Ammon's horn (tissue), 1 donor: ENCODE measurements around the gene RMND1.
"Not testable (repeated sequence)": the region's sequence is repeated elsewhere in the genome, so short reads cannot be mapped to it uniquely, and the experiment has no call there.

Experiments used
- DNase-seq: peaks from one replicate; pipeline ENCODE4 v3.0.0-alpha.2; 2016; ENCODE audit warnings: low spot score

The RMND1 gene

DNA sequence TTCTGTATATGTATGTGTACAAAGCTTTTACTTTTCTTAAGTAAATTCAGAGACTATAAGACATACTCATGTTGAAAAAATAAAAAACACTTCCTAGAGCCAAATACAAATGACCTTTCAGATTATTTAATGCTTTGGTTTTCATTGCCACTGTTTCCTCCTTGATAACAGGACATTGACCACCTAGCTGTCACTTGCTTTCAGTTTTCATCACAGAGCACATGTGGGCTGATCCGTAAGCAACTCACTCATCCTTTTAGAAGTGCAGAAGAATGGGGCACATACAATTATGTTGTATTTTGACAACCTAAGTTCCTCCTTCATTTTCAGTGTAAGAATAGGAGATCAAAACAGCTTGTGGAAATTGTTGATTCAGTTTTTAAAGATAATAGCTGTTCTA lies 66.7 kb downstream of the RMND1 start:
- no peak for DNase-seq

DNA sequence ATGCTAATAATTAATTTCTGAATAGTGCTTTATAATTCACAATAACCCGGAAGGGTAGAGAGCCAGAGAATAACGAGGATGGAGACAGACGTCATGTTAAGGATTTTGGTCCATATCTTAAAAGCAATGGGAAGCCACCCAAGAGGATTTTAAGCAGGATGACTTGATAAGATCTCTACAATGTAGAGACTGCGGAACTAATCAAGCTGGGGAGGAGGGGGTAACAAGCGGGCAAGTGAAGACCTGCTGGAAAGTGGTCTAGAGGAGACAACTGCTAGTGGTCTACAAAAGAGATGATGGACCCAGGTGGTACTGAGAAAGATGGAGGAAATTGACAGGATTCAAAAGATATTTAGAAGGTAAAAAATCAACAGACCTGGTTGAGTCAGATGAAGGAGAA lies 67.8 kb downstream of the RMND1 start:
- no peak for DNase-seq

DNA sequence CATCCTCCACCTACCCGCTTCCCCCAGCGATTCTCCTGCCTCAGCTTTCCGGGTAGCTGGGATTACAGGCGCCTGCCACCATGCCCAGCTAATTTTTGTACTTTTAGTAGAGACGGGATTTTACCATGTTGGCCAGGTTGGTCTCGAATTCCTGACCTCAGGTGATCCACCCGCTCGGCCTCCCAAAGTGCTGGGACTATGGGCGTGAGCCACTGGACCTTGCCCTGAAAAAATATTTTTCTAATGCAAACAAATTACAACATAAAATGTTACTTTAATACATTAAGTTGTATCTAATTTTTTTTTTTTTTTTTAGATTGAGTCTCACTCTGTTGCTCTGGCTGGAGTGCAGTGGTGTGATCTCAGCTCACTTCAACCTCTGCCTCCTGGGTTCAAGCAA lies 69.3 kb downstream of the RMND1 start:
- not testable (repeated sequence) for DNase-seq

DNA sequence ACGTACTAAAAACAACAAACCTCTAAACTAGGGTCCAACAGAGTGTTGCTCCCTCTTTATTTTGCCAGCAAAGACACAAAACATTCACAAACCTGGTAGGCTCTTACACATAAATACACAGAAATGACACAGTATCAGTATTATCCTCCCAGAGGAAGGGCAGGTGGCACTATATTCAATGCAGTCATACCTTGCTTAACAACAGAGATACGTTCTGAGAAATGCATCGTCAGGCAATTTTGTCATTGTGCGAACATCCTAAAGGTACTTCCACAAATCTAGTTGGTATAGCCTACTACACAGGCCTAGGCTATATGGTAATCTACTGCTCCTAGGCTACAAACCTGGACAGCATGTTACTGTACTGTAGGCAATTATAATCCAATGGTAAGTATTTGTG lies 70.2 kb downstream of the RMND1 start:
- no peak for DNase-seq

DNA sequence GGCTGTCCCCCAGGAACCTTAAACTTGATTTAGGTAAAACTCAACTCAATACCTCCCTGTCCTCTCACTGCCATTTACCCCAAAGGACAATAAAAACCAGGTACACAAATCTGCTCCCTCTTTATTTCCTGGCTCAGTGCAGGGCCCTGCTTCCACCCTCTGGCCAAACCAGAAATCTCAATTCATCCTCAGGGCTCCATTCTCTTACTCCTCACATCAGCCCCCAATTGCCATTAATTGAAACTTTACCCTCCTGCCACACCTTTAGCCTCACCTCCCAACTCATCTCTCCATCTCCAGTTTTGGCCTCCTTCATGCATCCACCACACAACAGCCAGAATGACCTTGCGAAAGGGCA lies 71.1 kb downstream of the RMND1 start:
- DNase-seq = no peak

DNA sequence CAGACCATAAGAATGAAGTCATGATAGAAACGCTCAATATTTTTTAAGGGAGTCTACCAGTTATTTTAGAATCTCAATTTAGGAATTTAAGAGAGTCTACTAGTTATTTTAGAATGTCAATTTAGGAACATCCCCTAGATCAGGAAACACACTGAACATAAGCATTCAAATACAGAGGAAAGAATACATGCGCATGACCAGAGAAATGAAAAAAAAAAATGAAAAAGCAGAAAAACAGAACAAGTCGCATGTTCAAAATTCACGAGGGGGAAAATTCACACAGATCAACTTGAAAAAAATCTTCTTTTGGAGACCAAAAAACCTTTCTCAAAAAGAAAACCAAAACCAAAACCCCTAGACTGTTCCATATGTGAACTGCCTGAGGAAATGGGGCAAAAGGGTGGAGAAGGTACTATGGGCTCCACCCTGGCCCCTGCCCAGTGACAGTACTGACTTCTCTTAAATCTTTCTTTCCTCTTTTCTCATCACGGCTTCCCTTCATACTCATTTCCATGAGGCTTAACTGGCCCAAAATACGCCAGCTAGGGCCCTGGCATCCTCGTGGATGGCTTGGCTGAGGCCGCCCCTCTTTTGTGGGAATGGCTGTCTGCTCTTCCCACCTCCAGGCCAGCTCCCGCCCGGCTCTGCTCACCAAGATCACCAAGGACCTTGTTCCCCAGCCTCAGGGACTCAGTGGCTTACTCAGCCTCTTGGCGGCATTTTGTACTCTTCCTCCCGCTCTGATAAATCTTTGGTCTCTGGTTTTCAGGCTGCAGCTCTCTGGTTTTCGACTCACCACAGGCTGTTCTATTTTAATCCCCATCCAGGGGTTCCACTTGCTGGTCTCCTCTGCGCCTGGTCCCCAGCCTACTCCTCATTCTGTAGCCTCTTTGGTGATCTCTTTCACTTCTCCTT lies 71.7 kb downstream of the RMND1 start:
- peak; percentile 27 for DNase-seq

DNA sequence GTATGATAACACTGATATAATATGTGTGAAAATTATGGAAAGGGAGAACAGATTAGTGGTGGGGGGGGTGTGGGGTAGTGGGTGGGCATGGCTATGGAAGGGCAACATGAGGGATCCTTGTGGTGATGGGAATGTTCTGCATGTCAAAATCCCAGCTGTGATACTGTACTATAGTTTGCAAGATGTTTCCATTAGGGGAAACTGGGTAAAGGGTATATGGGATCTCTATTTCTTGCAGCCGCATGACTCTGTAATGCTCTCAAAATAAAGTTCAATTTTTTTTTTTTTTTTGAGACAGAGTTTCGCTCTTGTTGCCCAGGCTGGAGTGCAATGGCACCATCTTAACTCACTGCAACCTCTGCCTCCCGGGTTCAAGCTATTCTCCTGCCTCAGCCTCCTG lies 74.8 kb downstream of the RMND1 start:
- no peak for DNase-seq

DNA sequence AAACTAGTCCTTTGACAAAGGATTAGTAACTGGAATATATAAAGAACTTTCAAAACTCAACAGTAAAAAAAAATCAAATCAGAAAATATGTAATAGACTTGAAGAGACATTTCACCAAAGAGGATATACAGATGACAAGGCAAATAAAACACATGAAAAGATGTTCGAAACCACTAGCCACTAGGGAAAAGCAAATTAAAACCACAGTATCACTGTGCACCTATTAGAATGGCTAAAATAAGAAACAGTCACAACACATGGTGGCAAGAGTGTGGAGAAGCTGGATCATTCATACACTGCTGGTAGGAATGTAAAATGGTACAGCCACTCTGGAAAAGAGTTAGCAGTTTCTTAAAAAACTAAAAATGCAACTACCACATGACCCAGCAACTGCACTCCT lies 75.5 kb downstream of the RMND1 start:
- DNase-seq = no peak

DNA sequence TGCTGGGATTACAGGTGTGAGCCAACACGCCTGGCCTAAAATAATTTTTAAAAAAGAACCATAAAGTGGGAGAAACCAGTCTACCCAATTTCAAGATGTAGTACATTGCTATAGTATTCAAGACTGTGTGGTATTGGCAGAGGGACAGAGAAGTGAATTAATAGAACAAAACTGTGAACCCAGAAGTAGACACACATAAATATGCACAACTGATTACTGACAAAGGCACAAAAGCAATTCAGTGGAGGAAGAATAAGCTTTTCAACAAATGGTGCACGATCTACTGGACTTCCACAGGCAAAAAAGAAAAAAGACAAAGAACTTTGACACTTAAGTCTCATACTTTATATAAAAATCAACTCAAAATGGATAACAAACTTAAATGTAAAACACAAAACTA lies 76.1 kb downstream of the RMND1 start:
- DNase-seq = no peak

DNA sequence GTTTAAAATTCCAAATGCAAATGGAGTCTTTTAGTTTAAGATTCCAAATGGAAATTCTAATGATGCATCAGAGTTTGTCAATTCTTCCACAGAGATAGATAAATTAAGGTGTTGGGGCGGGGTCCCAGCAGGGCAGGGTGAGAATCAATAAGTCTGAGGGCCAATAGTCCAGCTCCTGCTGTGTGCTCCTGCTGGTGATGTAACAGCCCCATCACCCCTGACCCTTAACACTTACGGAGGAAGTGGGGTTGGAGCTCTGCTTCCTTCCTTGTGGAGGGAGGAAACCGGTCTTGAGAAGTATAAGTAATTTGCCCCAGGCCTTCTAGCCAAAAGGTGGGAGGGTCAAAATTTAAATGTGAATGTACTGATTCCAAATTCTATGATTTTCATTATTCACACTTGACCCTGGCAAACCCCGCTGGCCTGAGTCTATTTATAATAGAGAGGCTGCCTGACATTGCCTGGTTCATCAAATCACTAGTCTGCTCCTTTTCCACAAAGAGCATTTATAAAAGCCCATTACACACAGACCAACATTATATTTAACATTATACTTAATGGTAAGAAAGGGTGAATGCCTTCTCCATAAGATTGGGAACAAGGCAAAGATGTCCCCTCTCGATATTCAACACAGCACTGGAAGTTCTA lies 77.8 kb downstream of the RMND1 start:
- no peak for DNase-seq

DNA sequence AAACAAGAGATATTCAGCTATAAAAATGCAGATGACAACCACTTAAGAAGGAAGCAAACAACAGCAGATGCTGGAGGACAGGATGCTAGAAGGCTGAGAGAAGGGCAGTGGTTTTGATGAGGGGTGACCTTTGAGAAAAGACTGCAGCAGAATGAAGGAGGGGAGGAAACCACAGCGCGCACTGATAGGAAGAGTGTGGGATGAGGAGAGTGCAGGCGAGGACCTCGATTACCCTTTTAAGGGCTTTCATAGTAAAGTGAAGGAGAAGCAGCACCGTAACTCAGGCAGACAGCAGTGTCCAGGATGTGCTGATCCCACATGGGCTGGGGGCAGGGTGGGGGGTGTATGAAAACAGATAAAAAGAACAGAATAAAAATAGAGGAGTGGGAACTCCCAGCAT lies 79.8 kb downstream of the RMND1 start:
- no peak for DNase-seq

DNA sequence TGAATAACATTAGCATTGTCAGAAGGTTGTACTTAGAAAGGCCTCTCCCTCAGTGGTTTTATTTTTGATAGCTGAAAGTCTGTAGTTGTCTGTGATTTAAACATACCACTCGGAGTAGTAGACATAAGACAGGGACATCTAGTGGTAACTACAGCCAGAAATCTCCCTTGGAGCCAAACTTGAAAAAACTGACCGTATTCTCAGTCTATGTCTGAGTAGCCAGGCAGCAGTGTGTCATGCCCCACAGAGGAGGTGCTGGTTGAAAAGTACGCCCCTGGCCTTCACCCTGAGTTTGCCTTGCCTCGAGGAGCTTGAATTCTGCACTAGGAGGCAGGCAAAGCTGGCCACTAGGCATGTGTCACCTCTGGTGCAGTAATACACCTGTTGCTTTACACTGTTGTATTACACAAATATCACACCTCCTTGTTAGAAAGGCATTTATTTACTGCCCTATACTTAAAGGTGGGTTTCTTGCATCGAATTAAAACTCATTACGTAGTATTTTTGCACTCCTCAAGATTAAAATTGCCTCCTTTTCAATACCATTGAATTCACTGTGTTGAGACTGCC lies 81.3 kb downstream of the RMND1 start:
- DNase-seq = no peak

DNA sequence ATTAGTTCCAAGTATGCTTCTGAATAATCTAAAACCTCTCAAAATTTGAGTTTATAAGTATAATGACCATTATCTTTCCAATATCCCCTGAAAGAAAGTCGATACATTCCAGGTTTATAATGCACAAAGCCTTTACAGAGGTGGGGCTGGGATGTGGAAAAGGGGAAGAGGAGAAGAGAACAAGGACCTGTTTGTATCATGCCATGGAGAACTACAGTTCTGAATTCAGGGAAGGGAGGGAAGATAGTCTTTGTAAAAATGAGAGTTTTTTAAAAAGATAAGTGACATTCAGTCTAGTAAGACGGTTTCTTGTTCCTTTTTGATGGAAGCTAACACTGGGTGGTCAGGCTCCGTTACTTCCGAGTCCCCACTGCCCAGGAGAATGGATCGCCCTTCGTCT lies 86.7 kb downstream of the RMND1 start:
- no peak for DNase-seq

DNA sequence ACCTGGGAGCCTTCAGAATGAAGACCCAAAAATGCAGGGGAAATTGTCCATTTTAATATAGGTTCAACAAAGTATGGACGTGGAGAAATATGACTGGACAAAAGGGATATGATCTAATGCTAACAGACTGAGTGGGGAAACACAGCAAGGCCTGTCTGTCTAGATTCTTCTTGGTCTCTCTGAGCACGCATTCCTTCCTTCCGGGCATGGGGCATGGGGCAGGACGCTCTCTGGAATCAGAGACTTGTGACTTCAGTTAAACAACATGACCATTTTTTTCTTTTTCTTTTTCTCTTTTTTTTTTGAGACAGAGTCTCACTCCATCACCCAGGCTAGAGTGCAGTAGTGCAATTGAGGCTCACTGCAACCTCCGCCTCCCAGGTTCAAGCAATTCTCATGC lies 92.4 kb downstream of the RMND1 start:
- no peak for DNase-seq

DNA sequence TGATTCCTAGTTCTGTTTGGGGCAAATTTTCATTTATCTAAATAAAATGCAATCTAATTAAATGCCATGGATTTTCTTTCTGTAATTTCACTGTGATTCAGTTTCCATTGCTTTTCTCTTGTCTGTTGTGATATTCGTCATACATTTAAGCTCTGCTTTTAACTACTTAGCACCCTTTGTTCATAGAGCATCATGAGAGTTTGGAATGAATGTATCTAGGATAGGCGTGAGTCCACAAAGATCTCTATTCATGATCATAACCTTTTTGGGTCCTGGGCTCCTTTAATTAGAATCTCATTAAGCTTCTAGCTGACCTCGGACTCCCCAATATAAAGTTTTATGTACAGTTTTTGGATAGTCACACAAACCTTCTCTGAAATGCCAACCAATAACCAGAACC lies 93.5 kb downstream of the RMND1 start:
- DNase-seq = no peak

DNA sequence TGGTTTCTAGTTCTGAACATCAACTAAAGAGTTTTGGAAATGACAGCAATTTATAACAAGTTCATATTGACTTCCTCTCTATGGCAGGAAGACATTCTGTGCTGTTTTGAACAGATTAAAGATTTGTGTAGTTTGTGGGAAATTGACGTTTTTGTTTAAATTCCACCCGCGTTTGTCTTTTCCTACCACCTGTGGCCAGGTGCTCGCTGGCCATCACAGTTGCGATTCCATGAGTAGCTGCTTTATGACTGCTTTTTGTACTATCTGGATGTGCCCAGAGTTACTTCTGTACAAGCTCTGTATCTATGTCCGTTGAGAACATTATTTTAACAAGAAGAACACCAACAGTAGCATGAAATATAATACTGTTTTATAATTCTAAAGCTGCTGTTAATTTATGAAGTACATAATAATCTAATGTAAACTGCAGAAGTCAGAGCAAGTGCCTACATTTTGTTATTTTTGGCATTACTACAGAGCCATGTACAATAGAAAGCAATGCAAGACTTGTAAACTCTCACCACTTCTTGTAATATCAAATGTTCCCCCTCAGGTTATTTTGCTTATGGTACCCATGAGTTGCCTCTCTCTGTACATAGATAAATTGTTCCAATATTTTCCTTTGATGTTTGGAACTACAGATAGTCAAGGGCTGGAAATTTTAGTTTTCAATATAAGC lies 94.0 kb downstream of the RMND1 start:
- DNase-seq = no peak

DNA sequence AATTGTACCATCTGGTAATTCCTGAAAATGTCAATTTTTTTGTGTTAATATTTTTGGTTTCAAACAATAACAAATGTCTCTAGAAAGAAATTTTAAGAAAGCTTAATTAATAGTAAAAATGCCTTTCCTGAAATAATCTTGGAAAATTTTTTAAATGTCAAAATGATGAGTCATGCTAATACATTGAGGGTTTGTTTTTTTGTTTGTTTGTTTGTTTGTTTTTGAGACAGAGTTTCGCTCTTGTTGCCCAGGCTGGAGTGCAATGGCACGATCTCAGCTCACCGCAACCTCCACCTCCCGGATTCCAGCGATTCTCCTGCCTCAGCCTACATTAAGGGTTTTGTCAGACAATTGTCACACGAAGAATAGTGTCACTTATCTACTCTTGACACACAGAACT lies 94.9 kb downstream of the RMND1 start:
- DNase-seq = not testable (repeated sequence)
